Stimulated activated CD8-positive, alpha-beta memory T cell treated with anti-CD3 and anti-CD28 coated beads, Interleukin-12 subunit alpha, Interleukin-12 subunit beta, amount 100 ng/mL, for 24 hours (primary cell): Measurements from ENCODE around the gene MAP4K4.

Experiments used
- DNase-seq: peaks from one replicate; pipeline ENCODE4 v3.0.0-alpha.2; 2020; ENCODE audit errors: extremely low read depth

MAP4K4 gene

GRCh38 chr2:101812226-101812625, 114.7 kb downstream of the MAP4K4 start:
- no peak for DNase-seq

- DNase-seq, result no peak
These were observed 117.2 kb downstream of the MAP4K4 start for GRCh38 chr2:101814752-101815151.

- DNase-seq, result no peak
These were observed 117.6 kb downstream of the MAP4K4 start for GRCh38 chr2:101815154-101815553.

GRCh38 chr2:101815739-101816391, 118.4 kb downstream of the MAP4K4 start:
- DNase-seq, result no peak

- no peak for DNase-seq
These were observed 119.1 kb downstream of the MAP4K4 start for GRCh38 chr2:101816598-101816997.

- no peak for DNase-seq
These were observed 120.0 kb downstream of the MAP4K4 start for GRCh38 chr2:101817481-101817880.

- no peak for DNase-seq
These were observed 121.3 kb downstream of the MAP4K4 start for GRCh38 chr2:101818531-101819451.

GRCh38 chr2:101820519-101820918, 123.0 kb downstream of the MAP4K4 start:
- no peak for DNase-seq

GRCh38 chr2:101821059-101821805, 123.7 kb downstream of the MAP4K4 start:
- no peak for DNase-seq

- DNase-seq, result no peak
These were observed 124.4 kb downstream of the MAP4K4 start for GRCh38 chr2:101821828-101822458.

GRCh38 chr2:101823347-101823791, 125.9 kb downstream of the MAP4K4 start:
- DNase-seq, result no peak

GRCh38 chr2:101823859-101824258, 126.4 kb downstream of the MAP4K4 start:
- DNase-seq, result no peak

- no peak for DNase-seq
These were observed 129.2 kb downstream of the MAP4K4 start for GRCh38 chr2:101826716-101827115.

GRCh38 chr2:101827246-101827645, 129.7 kb downstream of the MAP4K4 start:
- DNase-seq, result no peak

GRCh38 chr2:101828257-101828656, 130.8 kb downstream of the MAP4K4 start:
- no peak for DNase-seq

- DNase-seq, result no peak
These were observed 131.3 kb downstream of the MAP4K4 start for GRCh38 chr2:101828673-101829334.

GRCh38 chr2:101829429-101829828, 131.9 kb downstream of the MAP4K4 start:
- no peak for DNase-seq

- no peak for DNase-seq
These were observed 132.6 kb downstream of the MAP4K4 start for GRCh38 chr2:101830146-101830545.

GRCh38 chr2:101830555-101830954, 133.0 kb downstream of the MAP4K4 start:
- no peak for DNase-seq

- DNase-seq, result peak; percentile 14
These were observed 133.9 kb downstream of the MAP4K4 start for GRCh38 chr2:101831351-101831865.

GRCh38 chr2:101832114-101832513, 134.6 kb downstream of the MAP4K4 start:
- no peak for DNase-seq
